WTC11 (cell line): Measurements from ENCODE around the gene GRIA2.

Experiments used
- ATF2 ChIP-seq: sonication (generic); formaldehyde crosslinking; IDR thresholded peaks from 2 replicates; pipeline ENCODE4 v1.8.1; 2022; ENCODE audit warnings: low read depth, missing genetic modification reagents, borderline replicate concordance
- CBFB ChIP-seq: sonication (generic); formaldehyde crosslinking; IDR thresholded peaks from 2 replicates; pipeline ENCODE4 v1.8.1; 2022; ENCODE audit warnings: mild to moderate bottlenecking, low read depth, missing genetic modification reagents
- CTCF ChIP-seq: fragments of 200-600 bp; IDR thresholded peaks from 2 replicates; pipeline ENCODE4 v1.8.0; 2022; ENCODE audit warnings: antibody characterized with exemption
- EMX1 ChIP-seq: fragments of 250-450 bp; sonication (Bioruptor Pico); IDR thresholded peaks from 2 replicates; pipeline ENCODE4 v1.8.0; 2021; ENCODE audit warnings: mild to moderate bottlenecking
- ESRRA ChIP-seq: sonication (generic); formaldehyde crosslinking; IDR thresholded peaks from 2 replicates; pipeline ENCODE4 v1.8.1; 2022; ENCODE audit warnings: mild to moderate bottlenecking, missing genetic modification reagents, borderline replicate concordance

- no peak for TF ChIP-seq EMX1
- no peak for TF ChIP-seq ATF2 (CRISPR knock-in tag)
- no peak for TF ChIP-seq ESRRA (CRISPR knock-in tag)
- no peak for TF ChIP-seq CTCF
- TF ChIP-seq CBFB (CRISPR knock-in tag) = no peak
These were observed 44.8 kb downstream of the GRIA2 start for GRCh38 chr4:157265281-157265680.
